K562 (cell line): ENCODE measurements around the gene GGT1. TPM values are rescaled to one million over a fixed set of nuclear protein-coding genes. Genes with fewer than 3 reads are reported as not detected.
A peak's percentile ranks its signal among the peaks of the same experiment; 100 is the strongest.
"Not testable (repeated sequence)": the region's sequence is repeated elsewhere in the genome, so short reads cannot be mapped to it uniquely, and the experiment has no call there.

Experiments used
- ATAC-seq: fragments of 200-7000 bp; cut with Tn5 transposase; 3 replicates; pipeline ENCODE4 v1.9.1; 2020; ENCODE audit warnings: moderate library complexity
- BruUV-seq: library from RNA; stranded (reverse); fragments of 400-500 nt; replicated peaks from 2 replicates; lab custom pipeline; 2021; lab: Mats Ljungman, UMichigan
- CTCF ChIA-PET: fragments of 300-600 bp; formaldehyde crosslinking; extraction: SDS; loops from one replicate; lab custom pipeline; 2021; ENCODE audit warnings: low intra/inter-chr PET ratio; lab: Yijun Ruan, JAX
- POLR2A ChIA-PET: fragments of 300-600, 350-650 bp; sonication (Branson Sonifier 250); formaldehyde crosslinking; extraction: SDS; loops from one replicate; lab custom pipeline; 2021; ENCODE audit warnings: antibody characterized with exemption, inconsistent platforms; lab: Yijun Ruan, JAX
- DNase-seq, 4 experiments: peaks; one replicate each; pipeline versions ENCODE4 v3.0.0 to v3.0.0-alpha.2; 2011 to 2018; ENCODE audit warnings: low spot score in 3 of 4, mixed read lengths in 3 of 4; ENCODE audit errors: extremely low read depth in 1 of 4
- FAIRE-seq: peaks from 2 replicates; lab custom pipeline; 2011; peaks lifted over from hg19 to GRCh38; lab: Jason Lieb, UNC
- H2AFZ ChIP-seq: 2 replicates; pipeline ENCODE4 v1.6.0; 2011; ENCODE audit warnings: low read depth, low read length, control low read depth, inconsistent platforms
- H3K27ac ChIP-seq: fragments of 200-600 bp; 3 replicates; pipeline ENCODE4 v1.8.0; 2011; ENCODE audit warnings: low read depth, mild to moderate bottlenecking, control low read depth, inconsistent platforms, low read length, moderate library complexity, mixed read lengths; ENCODE audit errors: extremely low read depth
- H3K27me3 ChIP-seq, 2 experiments: fragments of 300-600 bp in 1 of 2; 2 replicates in 1 of 2; 3 replicates in 1 of 2; pipeline versions ENCODE4 v1.6.0 to v1.8.0; 2011; ENCODE audit warnings: inconsistent platforms in 2 of 2, low read length in 2 of 2, mild to moderate bottlenecking in 1 of 2, mixed read lengths in 1 of 2, moderate library complexity in 1 of 2; ENCODE audit not compliant: control insufficient read depth in 2 of 2, insufficient read depth in 2 of 2
- H3K36me3 ChIP-seq: fragments of 300-600 bp; 3 replicates; pipeline ENCODE4 v1.8.0; 2011; ENCODE audit warnings: mild to moderate bottlenecking, low read length, inconsistent platforms; ENCODE audit not compliant: control insufficient read depth, insufficient read depth
- H3K4me1 ChIP-seq, 2 experiments: fragments of 200-600 bp in 1 of 2; replicated peaks in 1 of 2; 2 replicates in 1 of 2; 3 replicates in 1 of 2; pipeline versions ENCODE4 v1.5.1 to v1.8.0; 2011; ENCODE audit warnings: inconsistent platforms in 2 of 2, low read length in 2 of 2, mild to moderate bottlenecking in 1 of 2, mixed read lengths in 1 of 2, moderate library complexity in 1 of 2; ENCODE audit not compliant: control insufficient read depth in 2 of 2, insufficient read depth in 2 of 2
- H3K4me2 ChIP-seq: 2 replicates; pipeline ENCODE4 v1.6.1; 2011; ENCODE audit warnings: low read length, control low read depth, inconsistent platforms, mixed read lengths; ENCODE audit not compliant: insufficient read depth
- H3K4me3 ChIP-seq: fragments of 200-600 bp; sonication (generic), shearing (Covaris generic); 2 replicates; pipeline ENCODE4 v1.5.1; 2016; ENCODE audit warnings: control low read depth, inconsistent platforms
- H3K79me2 ChIP-seq: fragments of 200-600 bp; 3 replicates; pipeline ENCODE4 v1.8.0; 2011; ENCODE audit warnings: low read length, inconsistent platforms; ENCODE audit not compliant: control insufficient read depth, insufficient read depth
- H3K9ac ChIP-seq, 2 experiments: 2 replicates each; pipeline versions ENCODE4 v1.6.0 to v1.6.1; 2011; ENCODE audit warnings: low read depth in 2 of 2, low read length in 2 of 2, control low read depth in 1 of 2, inconsistent platforms in 1 of 2, mild to moderate bottlenecking in 1 of 2, mixed read lengths in 1 of 2; ENCODE audit not compliant: insufficient read depth in 1 of 2
- H3K9me1 ChIP-seq: one replicate; pipeline ENCODE4 v1.6.0; 2011; ENCODE audit warnings: inconsistent platforms, mild to moderate bottlenecking, low read length, moderate library complexity; ENCODE audit not compliant: control insufficient read depth, insufficient read depth
- H3K9me3 ChIP-seq: replicated peaks from 2 replicates; pipeline ENCODE4 v1.5.1; 2011; ENCODE audit warnings: low read depth, low read length, inconsistent platforms; ENCODE audit not compliant: control insufficient read depth, insufficient read depth
- H4K20me1 ChIP-seq: replicated peaks from 2 replicates; pipeline ENCODE4 v1.6.1; 2011; ENCODE audit warnings: low read length, inconsistent platforms, mixed read lengths; ENCODE audit not compliant: control insufficient read depth, insufficient read depth
- RAD21 ChIP-seq, 2 experiments: fragments of 250-450 bp in 1 of 2; fragments of 450-650 bp in 1 of 2; sonication (Bioruptor Pico) in 1 of 2; formaldehyde crosslinking in 1 of 2; IDR thresholded peaks in 1 of 2; conservative IDR thresholded peaks in 1 of 2; 2 replicates each; pipeline versions ENCODE4 v1.4.0 to v1.8.0; 2020 to 2022; ENCODE audit warnings: mild to moderate bottlenecking in 2 of 2, moderate library complexity in 1 of 2
- WGBS: fragments of 100-300 bp; shearing (Covaris generic); methylation state at CpG from one replicate; pipeline ENCODE4 v1.1.6; 2016; ENCODE audit warnings: low coverage, mixed read lengths; ENCODE audit not compliant: insufficient coverage; ENCODE audit errors: missing lambda C conversion rate; 5-methylcytosine and 5-hydroxymethylcytosine counted together
- in situ Hi-C: fragments of 300-500 bp; cut with MboI; formaldehyde crosslinking; loops from 4 replicates; pipeline ENCODE4 v1.15.0; 2018; ENCODE audit warnings: inconsistent platforms, mixed read lengths
- intact Hi-C: fragments of 100-400 bp; cut with micrococcal nuclease; formaldehyde crosslinking; loops from 2 replicates; pipeline ENCODE4 v1.14.2; 2022
- polyA plus RNA-seq, 8 experiments: library from polyadenylated mRNA; depleted of rRNA in 4 of 8; stranded (reverse) in 5 of 8; unstranded in 3 of 8; fragments of >200 nt; fragmentation: Nextera tagmentation in 2 of 8; fragmentation: Illumina TruSeq in 1 of 8; extraction: Ambion mirVana in 2 of 8; extraction: Trizol in 1 of 8; gene quantifications; 2 replicates each; pipeline versions ENCODE4 v1.2.1 to v1.2.3, GENCODE V29; 2011 to 2014; ENCODE audit warnings: inconsistent platforms in 1 of 8, missing spikeins in 1 of 8
- total RNA-seq, 7 experiments: library from RNA; depleted of rRNA in 6 of 7; stranded (reverse); fragments of >200 nt in 6 of 7; fragmentation: Illumina TruSeq in 2 of 7; extraction: Trizol in 2 of 7; gene quantifications; 2 replicates each; pipeline versions ENCODE4 v1.2.1 to v1.2.3, GENCODE V29; 2011 to 2021; ENCODE audit warnings: low replicate concordance in 1 of 7
- TF ChIP-seq, protein P1 (sequence below), 3 experiments: IDR thresholded peaks in 2 of 3; conservative IDR thresholded peaks in 1 of 3; 2 replicates each; pipeline ENCODE4 v1.5.1; 2011 to 2012; ENCODE audit warnings: low read length in 3 of 3, mild to moderate bottlenecking in 3 of 3, control low read depth in 2 of 3, improper control_type of control experiment in 1 of 3, inconsistent platforms in 1 of 3, low read depth in 1 of 3, mixed read lengths in 1 of 3, moderate library complexity in 1 of 3; ENCODE audit not compliant: insufficient read depth in 2 of 3
- TF ChIP-seq, protein P2 (sequence below): sonication (generic); formaldehyde crosslinking; IDR thresholded peaks from 2 replicates; pipeline ENCODE4 v1.8.0; 2022; ENCODE audit warnings: missing genetic modification reagents, mild to moderate bottlenecking, moderate library complexity, borderline replicate concordance

Gene GGT1
- total and polyA plus RNA-seq, 9 of the 15 experiments (the other 6 are each of a cell fraction or from before 2014, with no cell fraction given): 0.46 to 11.8 (median 6.9) TPM

DNA sequence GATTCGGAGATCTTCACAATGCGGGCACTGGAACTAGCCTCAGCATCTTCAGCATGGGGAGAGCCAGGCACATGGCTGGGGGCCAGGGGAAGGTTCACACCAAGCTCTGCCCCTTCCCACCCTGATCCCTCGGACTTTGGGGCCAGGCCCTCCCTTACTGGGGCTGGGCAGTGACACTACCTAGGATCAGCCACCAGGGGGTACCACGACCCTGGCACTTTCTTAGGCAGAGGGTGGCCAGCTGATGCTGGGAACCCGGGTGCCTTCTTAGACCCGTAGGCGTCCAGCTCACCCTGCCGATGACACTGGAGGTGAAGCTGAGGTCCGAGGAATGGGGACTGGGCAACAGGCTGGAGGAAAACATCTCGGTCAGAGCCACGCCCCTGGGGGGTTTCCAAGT, 26.1 kb downstream of the GGT1 start:
- H3K9me1 ChIP-seq, POLR2A ChIA-PET, H3K27ac ChIP-seq, H3K79me2 ChIP-seq, H3K27me3 ChIP-seq, H2AFZ ChIP-seq, intact Hi-C loops, BruUV-seq, H3K9ac ChIP-seq, H3K36me3 ChIP-seq, ATAC-seq, CTCF ChIA-PET, H3K4me3 ChIP-seq, H3K4me2 ChIP-seq, FAIRE-seq, H4K20me1 ChIP-seq, in situ Hi-C loops, H3K9me3 ChIP-seq: not testable (repeated sequence)
- DNase-seq: peak in 1 of 4 experiments; percentile 36
- peaks cover 6 to 27% of the 10 kb centered on the region in 2 experiments; a peak in 3 of 5 replicates for H3K4me1 ChIP-seq
- TF ChIP-seq, protein P1, sequence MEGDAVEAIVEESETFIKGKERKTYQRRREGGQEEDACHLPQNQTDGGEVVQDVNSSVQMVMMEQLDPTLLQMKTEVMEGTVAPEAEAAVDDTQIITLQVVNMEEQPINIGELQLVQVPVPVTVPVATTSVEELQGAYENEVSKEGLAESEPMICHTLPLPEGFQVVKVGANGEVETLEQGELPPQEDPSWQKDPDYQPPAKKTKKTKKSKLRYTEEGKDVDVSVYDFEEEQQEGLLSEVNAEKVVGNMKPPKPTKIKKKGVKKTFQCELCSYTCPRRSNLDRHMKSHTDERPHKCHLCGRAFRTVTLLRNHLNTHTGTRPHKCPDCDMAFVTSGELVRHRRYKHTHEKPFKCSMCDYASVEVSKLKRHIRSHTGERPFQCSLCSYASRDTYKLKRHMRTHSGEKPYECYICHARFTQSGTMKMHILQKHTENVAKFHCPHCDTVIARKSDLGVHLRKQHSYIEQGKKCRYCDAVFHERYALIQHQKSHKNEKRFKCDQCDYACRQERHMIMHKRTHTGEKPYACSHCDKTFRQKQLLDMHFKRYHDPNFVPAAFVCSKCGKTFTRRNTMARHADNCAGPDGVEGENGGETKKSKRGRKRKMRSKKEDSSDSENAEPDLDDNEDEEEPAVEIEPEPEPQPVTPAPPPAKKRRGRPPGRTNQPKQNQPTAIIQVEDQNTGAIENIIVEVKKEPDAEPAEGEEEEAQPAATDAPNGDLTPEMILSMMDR (IDR thresholded peaks at IDR 0.05 in 2 of 3, conservative IDR thresholded peaks at IDR 0.05 in 1 of 3; ENCODE audit: insufficient read depth in 2 of 3, low read depth in 1 of 3, low read length in 3 of 3): peak; percentile 17 to 30 (median 20); a peak in 3 of 6 replicates
- TF ChIP-seq, protein P2, sequence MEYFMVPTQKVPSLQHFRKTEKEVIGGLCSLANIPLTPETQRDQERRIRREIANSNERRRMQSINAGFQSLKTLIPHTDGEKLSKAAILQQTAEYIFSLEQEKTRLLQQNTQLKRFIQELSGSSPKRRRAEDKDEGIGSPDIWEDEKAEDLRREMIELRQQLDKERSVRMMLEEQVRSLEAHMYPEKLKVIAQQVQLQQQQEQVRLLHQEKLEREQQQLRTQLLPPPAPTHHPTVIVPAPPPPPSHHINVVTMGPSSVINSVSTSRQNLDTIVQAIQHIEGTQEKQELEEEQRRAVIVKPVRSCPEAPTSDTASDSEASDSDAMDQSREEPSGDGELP: peak; percentile 64; the same call in 1 of the 2 replicates
- peak in 1 of 2 experiments; percentile 59; a peak in 2 of 4 replicates for TF ChIP-seq RAD21 (CRISPR knock-in tag; conservative IDR thresholded peaks at IDR 0.05 in 1 of 2, IDR thresholded peaks at IDR 0.05 in 1 of 2)
- WGBS: 63% methylated on average over 2 of the region's 11 CpGs
